ENCODE measurements around the gene KIAA1549.

KIAA1549 gene

GRCh38 chr7:138974675-138975292, 6.4 kb downstream of the KIAA1549 start:
- DNase-seq (ENCODE audit: low spot score): no peak

GRCh38 chr7:138974103-138974502, 7.1 kb downstream of the KIAA1549 start:
- DNase-seq (ENCODE audit: low spot score): no peak

GRCh38 chr7:138970952-138971351, 10.2 kb downstream of the KIAA1549 start:
- DNase-seq (ENCODE audit: low spot score): no peak

- no peak for DNase-seq (ENCODE audit: low spot score)
Observed at GRCh38 chr7:138970446-138970845, 10.7 kb downstream of the KIAA1549 start.

GRCh38 chr7:138967159-138967558, 14.0 kb downstream of the KIAA1549 start:
- DNase-seq (ENCODE audit: low spot score): no peak

GRCh38 chr7:138964624-138965436, 16.4 kb downstream of the KIAA1549 start:
- DNase-seq (ENCODE audit: low spot score): no peak

GRCh38 chr7:138963675-138964074, 17.5 kb downstream of the KIAA1549 start:
- no peak for DNase-seq (ENCODE audit: low spot score)

- DNase-seq (ENCODE audit: low spot score): no peak
Observed at GRCh38 chr7:138962561-138963270, 18.5 kb downstream of the KIAA1549 start.

- no peak for DNase-seq (ENCODE audit: low spot score)
Observed at GRCh38 chr7:138961159-138961558, 20.0 kb downstream of the KIAA1549 start.

GRCh38 chr7:138958391-138958956, 22.7 kb downstream of the KIAA1549 start:
- no peak for DNase-seq (ENCODE audit: low spot score)

GRCh38 chr7:138957753-138958390, 23.3 kb downstream of the KIAA1549 start:
- DNase-seq (ENCODE audit: low spot score): no peak

GRCh38 chr7:138957217-138957616, 24.0 kb downstream of the KIAA1549 start:
- no peak for DNase-seq (ENCODE audit: low spot score)

- DNase-seq (ENCODE audit: low spot score): no peak
Observed at GRCh38 chr7:138954545-138955475, 26.4 kb downstream of the KIAA1549 start.

GRCh38 chr7:138952791-138953190, 28.4 kb downstream of the KIAA1549 start:
- DNase-seq (ENCODE audit: low spot score): no peak

GRCh38 chr7:138951953-138952352, 29.2 kb downstream of the KIAA1549 start:
- no peak for DNase-seq (ENCODE audit: low spot score)

- no peak for DNase-seq (ENCODE audit: low spot score)
Observed at GRCh38 chr7:138949421-138950088, 31.6 kb downstream of the KIAA1549 start.

GRCh38 chr7:138948403-138948802, 32.8 kb downstream of the KIAA1549 start:
- no peak for DNase-seq (ENCODE audit: low spot score)

- no peak for DNase-seq (ENCODE audit: low spot score)
Observed at GRCh38 chr7:138945821-138946220, 35.4 kb downstream of the KIAA1549 start.

- no peak for DNase-seq (ENCODE audit: low spot score)
Observed at GRCh38 chr7:138945154-138945553, 36.0 kb downstream of the KIAA1549 start.

- no peak for DNase-seq (ENCODE audit: low spot score)
Observed at GRCh38 chr7:138944592-138944991, 36.6 kb downstream of the KIAA1549 start.
